ENCODE data around the gene SNX17. TPM values are rescaled to one million over a fixed set of nuclear protein-coding genes. Genes with fewer than 3 reads are reported as not detected.
"Not testable (repeated sequence)": the region's sequence is repeated elsewhere in the genome, so short reads cannot be mapped to it uniquely, and the experiment has no call there.

The SNX17 gene
- total RNA-seq, 1 donor from 2014 or later = 124 TPM

- H3K4me1 Mint-ChIP-seq (ENCODE audit: unreplicated experiment) = peaks cover 18% of the 10 kb centered on the region
- no peaks in the 10 kb centered on the region for H3K9me3 Mint-ChIP-seq (ENCODE audit: unreplicated experiment)
- no peak for TF ChIP-seq CTCF (IDR thresholded peaks at IDR 0.05)
- H3K36me3 Mint-ChIP-seq (ENCODE audit: unreplicated experiment) = no peaks in the 10 kb centered on the region
- H3K27ac Mint-ChIP-seq (ENCODE audit: unreplicated experiment) = no peak overlapping the region
- no peak overlapping the region for H3K4me3 Mint-ChIP-seq (ENCODE audit: unreplicated experiment)
- no peaks in the 10 kb centered on the region for H3K27me3 Mint-ChIP-seq (ENCODE audit: unreplicated experiment)
- DNase-seq (ENCODE audit: extremely low spot score, unreplicated experiment) = no peak
Observed at GRCh38 chr2:27412419-27413152, 42.2 kb downstream of the SNX17 start.

- no peak overlapping the region for H3K4me3 Mint-ChIP-seq (ENCODE audit: unreplicated experiment)
- no peak for DNase-seq (ENCODE audit: extremely low spot score, unreplicated experiment)
- H3K27ac Mint-ChIP-seq (ENCODE audit: unreplicated experiment) = no peak overlapping the region
- H3K4me1 Mint-ChIP-seq (ENCODE audit: unreplicated experiment) = no peaks in the 10 kb centered on the region
- no peaks in the 10 kb centered on the region for H3K36me3 Mint-ChIP-seq (ENCODE audit: unreplicated experiment)
- no peaks in the 10 kb centered on the region for H3K27me3 Mint-ChIP-seq (ENCODE audit: unreplicated experiment)
- TF ChIP-seq CTCF (IDR thresholded peaks at IDR 0.05) = no peak
- no peaks in the 10 kb centered on the region for H3K9me3 Mint-ChIP-seq (ENCODE audit: unreplicated experiment)
Observed at GRCh38 chr2:27416151-27416550, 45.7 kb downstream of the SNX17 start.

- no peak overlapping the region for H3K4me3 Mint-ChIP-seq (ENCODE audit: unreplicated experiment)
- DNase-seq (ENCODE audit: extremely low spot score, unreplicated experiment) = no peak
- H3K27me3 Mint-ChIP-seq (ENCODE audit: unreplicated experiment) = peaks cover 2% of the 10 kb centered on the region
- no peaks in the 10 kb centered on the region for H3K4me1 Mint-ChIP-seq (ENCODE audit: unreplicated experiment)
- no peak for TF ChIP-seq CTCF (IDR thresholded peaks at IDR 0.05)
- H3K9me3 Mint-ChIP-seq (ENCODE audit: unreplicated experiment) = no peaks in the 10 kb centered on the region
- no peak overlapping the region for H3K27ac Mint-ChIP-seq (ENCODE audit: unreplicated experiment)
- H3K36me3 Mint-ChIP-seq (ENCODE audit: unreplicated experiment) = no peaks in the 10 kb centered on the region
Observed at GRCh38 chr2:27420996-27421395, 50.6 kb downstream of the SNX17 start.

GRCh38 chr2:27421660-27422250 is 51.3 kb downstream of the SNX17 start:
- Mint-ChIP-seq H3K36me3 (ENCODE audit: unreplicated experiment) (no peaks in the 10 kb centered on the region), H3K4me3 (ENCODE audit: unreplicated experiment) (no peak overlapping the region), H3K27ac (ENCODE audit: unreplicated experiment) (no peak overlapping the region), H3K9me3 (ENCODE audit: unreplicated experiment) (no peaks in the 10 kb centered on the region), H3K27me3 (ENCODE audit: unreplicated experiment) (peaks cover 2% of the 10 kb centered on the region), H3K4me1 (ENCODE audit: unreplicated experiment) (no peaks in the 10 kb centered on the region)
- TF ChIP-seq CTCF (IDR thresholded peaks at IDR 0.05) = no peak
- DNase-seq (ENCODE audit: extremely low spot score, unreplicated experiment) = no peak

- TF ChIP-seq CTCF (IDR thresholded peaks at IDR 0.05) = no peak
- Mint-ChIP-seq H3K36me3 (ENCODE audit: unreplicated experiment) (no peaks in the 10 kb centered on the region), H3K27ac (ENCODE audit: unreplicated experiment) (no peak overlapping the region), H3K9me3 (ENCODE audit: unreplicated experiment) (no peaks in the 10 kb centered on the region), H3K27me3 (ENCODE audit: unreplicated experiment) (peaks cover 2% of the 10 kb centered on the region), H3K4me3 (ENCODE audit: unreplicated experiment) (no peak overlapping the region), H3K4me1 (ENCODE audit: unreplicated experiment) (peaks cover 4% of the 10 kb centered on the region)
- DNase-seq (ENCODE audit: extremely low spot score, unreplicated experiment) = no peak
Observed at GRCh38 chr2:27422958-27423357, 52.5 kb downstream of the SNX17 start.

GRCh38 chr2:27425039-27425438 is 54.6 kb downstream of the SNX17 start:
- not testable (repeated sequence) for H3K27me3 Mint-ChIP-seq (ENCODE audit: unreplicated experiment); DNase-seq (ENCODE audit: extremely low spot score, unreplicated experiment); H3K36me3 Mint-ChIP-seq (ENCODE audit: unreplicated experiment); H3K9me3 Mint-ChIP-seq (ENCODE audit: unreplicated experiment); H3K4me3 Mint-ChIP-seq (ENCODE audit: unreplicated experiment); H3K27ac Mint-ChIP-seq (ENCODE audit: unreplicated experiment)
- peaks cover 14% of the 10 kb centered on the region for H3K4me1 Mint-ChIP-seq (ENCODE audit: unreplicated experiment)

All from osteocyte (in vitro differentiated cells).